ENCODE measurements around the gene CD44.

Gene CD44

DNA sequence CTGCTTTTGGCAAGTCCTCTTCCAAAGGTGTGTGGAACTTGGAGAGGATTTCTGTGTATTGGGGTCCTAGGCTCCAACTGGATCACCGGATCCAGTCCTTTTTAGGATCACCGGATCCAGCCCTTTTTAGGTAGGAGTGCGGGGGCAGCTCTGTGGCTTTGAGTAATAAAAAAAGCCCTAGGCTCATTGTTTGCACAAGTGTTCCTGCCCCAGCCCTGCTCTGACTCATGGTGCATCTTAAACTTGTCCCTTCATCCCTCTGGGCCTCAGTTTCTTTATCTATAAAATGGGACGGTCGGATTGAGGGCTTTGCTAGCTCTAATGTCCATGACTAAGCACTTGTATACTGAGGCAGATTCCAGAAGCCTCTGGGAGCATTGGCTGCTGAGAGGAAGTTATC lies 22.7 kb upstream of the CD44 start:
- H3K27ac ChIP-seq (ENCODE audit: low read depth, low read length): peak overlapping the region; percentile 80
- H3K36me3 ChIP-seq (ENCODE audit: control insufficient read depth, insufficient read depth, low read length): no peaks in the 10 kb centered on the region
- H3K4me1 ChIP-seq (ENCODE audit: control insufficient read depth, insufficient read depth, low read length): peaks cover 16% of the 10 kb centered on the region
- no peaks in the 10 kb centered on the region for H3K27me3 ChIP-seq (ENCODE audit: control insufficient read depth, insufficient read depth, low read length)
- no peak overlapping the region for H3K9ac ChIP-seq (ENCODE audit: low read length)
- H3K4me3 ChIP-seq (ENCODE audit: low read length): no peak overlapping the region

DNA sequence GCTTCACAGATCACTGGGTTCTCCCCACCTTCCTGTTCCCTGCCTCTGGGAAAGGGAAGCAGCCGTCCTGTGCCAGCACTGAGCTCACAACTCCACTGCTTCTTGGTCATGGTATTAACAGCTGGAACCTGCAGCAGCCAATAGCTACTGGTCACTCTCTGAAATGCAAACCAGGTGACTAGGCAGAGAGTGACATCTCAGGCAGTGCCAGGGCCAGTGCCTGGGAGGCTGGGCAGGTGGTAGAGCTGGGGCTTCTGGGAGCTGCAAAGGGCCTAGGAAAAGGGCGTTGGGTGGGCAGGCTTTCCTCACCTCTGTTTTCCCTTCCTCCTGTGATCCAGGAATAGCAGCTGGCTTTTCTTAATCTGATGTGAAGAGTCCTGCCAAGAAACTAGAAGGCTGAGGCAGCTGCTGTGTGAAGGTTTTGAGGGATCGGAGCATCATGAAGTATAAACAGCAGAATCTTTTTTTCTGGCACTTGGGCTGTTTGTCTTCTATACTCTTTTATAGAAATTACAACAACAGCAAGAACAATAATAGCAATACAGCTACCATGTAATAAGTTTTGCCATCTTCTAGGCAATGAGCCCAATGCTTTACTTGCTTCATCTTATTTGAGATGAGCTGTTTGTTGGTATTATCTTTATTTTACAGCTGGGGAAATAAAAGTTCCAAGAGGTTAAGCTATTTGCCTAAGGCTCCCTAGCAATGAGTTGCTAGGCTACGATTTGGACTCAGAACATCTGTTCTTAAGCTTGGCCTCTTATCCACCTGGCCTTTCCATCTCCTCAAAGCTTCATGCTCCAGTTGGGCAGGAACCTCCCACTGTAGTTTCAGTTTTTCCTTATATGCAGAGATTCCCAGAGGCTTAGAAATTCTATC lies 22.0 kb upstream of the CD44 start:
- Histone ChIP-seq H3K27ac (ENCODE audit: low read depth, low read length) (peak overlapping the region; percentile 80), H3K27me3 (ENCODE audit: control insufficient read depth, insufficient read depth, low read length) (no peaks in the 10 kb centered on the region), H3K4me3 (ENCODE audit: low read length) (no peak overlapping the region), H3K4me1 (ENCODE audit: control insufficient read depth, insufficient read depth, low read length) (peaks cover 16% of the 10 kb centered on the region), H3K9ac (ENCODE audit: low read length) (no peak overlapping the region), H3K36me3 (ENCODE audit: control insufficient read depth, insufficient read depth, low read length) (no peaks in the 10 kb centered on the region)

DNA sequence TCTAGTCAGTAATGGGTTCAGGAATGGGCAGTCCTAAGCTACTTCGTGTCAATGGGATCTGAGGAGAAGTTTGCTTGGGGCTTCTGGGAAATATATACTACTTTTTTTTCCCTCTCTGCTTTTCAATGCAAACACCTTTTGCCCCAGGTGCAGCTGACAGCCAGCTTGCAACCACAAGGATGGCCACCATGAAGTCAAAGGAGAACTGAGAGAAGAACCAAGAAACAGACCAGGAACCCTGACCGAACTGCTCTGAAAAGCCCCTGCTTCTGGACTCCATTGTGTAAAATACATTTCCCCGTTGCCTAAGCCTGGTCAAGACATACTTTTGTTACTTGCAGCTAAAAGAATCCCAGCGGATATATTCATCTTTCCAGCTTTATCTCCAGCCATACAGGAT lies 20.1 kb upstream of the CD44 start:
- Histone ChIP-seq H3K4me1 (ENCODE audit: control insufficient read depth, insufficient read depth, low read length) (peaks cover 16% of the 10 kb centered on the region), H3K36me3 (ENCODE audit: control insufficient read depth, insufficient read depth, low read length) (no peaks in the 10 kb centered on the region), H3K9ac (ENCODE audit: low read length) (no peak overlapping the region), H3K27me3 (ENCODE audit: control insufficient read depth, insufficient read depth, low read length) (no peaks in the 10 kb centered on the region), H3K4me3 (ENCODE audit: low read length) (no peak overlapping the region), H3K27ac (ENCODE audit: low read depth, low read length) (no peak overlapping the region)

DNA sequence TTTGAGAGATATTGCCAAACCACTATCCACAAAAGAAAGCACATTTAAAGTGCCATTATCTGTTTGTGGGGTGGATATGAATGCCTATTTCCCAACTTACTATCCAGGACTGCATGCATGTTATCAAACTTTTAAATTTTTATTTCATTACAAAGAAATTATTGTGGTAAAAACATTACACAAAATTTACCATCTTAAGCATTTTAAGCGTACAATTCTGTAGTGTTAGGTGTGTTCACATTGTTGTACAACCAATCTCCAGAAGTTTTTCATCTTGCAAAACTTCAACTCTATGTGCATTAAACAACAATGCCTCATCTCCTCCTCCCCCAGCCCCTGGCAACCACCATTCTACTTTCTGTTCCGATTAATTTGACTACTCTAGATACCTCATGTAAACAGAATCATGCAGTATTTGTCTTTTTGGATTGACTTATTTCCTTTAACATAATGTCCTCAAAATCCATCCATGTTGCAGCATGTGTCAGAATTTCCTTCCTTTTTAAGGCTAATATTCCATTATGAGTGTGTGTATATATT lies 17.6 kb upstream of the CD44 start:
- H3K27me3 ChIP-seq (ENCODE audit: control insufficient read depth, insufficient read depth, low read length): no peaks in the 10 kb centered on the region
- H3K9ac ChIP-seq (ENCODE audit: low read length): no peak overlapping the region
- no peak overlapping the region for H3K4me3 ChIP-seq (ENCODE audit: low read length)
- peaks cover 11% of the 10 kb centered on the region for H3K4me1 ChIP-seq (ENCODE audit: control insufficient read depth, insufficient read depth, low read length)
- H3K36me3 ChIP-seq (ENCODE audit: control insufficient read depth, insufficient read depth, low read length): no peaks in the 10 kb centered on the region
- no peak overlapping the region for H3K27ac ChIP-seq (ENCODE audit: low read depth, low read length)

DNA sequence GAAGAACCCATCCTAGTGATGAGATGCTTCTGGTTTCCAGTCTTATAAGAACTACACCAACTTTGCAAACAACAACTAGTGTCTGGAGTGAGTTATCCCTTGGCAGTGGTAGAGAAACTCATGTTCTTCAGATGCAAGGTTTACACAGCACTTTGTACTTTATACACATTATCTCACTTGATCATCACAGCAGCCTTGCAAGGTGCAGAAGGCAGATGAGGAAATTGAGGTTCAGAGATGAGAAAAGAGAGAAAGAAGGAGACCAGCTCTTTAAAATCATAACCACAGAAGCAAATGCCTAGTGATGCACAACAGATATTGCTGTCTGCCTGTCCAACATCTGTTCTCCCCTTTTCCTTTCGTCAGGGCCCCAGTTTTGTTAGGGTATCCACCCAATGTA lies 16.7 kb upstream of the CD44 start:
- H3K27me3 ChIP-seq (ENCODE audit: control insufficient read depth, insufficient read depth, low read length): no peaks in the 10 kb centered on the region
- no peak overlapping the region for H3K4me3 ChIP-seq (ENCODE audit: low read length)
- peaks cover 4% of the 10 kb centered on the region for H3K4me1 ChIP-seq (ENCODE audit: control insufficient read depth, insufficient read depth, low read length)
- H3K36me3 ChIP-seq (ENCODE audit: control insufficient read depth, insufficient read depth, low read length): no peaks in the 10 kb centered on the region
- H3K27ac ChIP-seq (ENCODE audit: low read depth, low read length): no peak overlapping the region
- H3K9ac ChIP-seq (ENCODE audit: low read length): no peak overlapping the region

DNA sequence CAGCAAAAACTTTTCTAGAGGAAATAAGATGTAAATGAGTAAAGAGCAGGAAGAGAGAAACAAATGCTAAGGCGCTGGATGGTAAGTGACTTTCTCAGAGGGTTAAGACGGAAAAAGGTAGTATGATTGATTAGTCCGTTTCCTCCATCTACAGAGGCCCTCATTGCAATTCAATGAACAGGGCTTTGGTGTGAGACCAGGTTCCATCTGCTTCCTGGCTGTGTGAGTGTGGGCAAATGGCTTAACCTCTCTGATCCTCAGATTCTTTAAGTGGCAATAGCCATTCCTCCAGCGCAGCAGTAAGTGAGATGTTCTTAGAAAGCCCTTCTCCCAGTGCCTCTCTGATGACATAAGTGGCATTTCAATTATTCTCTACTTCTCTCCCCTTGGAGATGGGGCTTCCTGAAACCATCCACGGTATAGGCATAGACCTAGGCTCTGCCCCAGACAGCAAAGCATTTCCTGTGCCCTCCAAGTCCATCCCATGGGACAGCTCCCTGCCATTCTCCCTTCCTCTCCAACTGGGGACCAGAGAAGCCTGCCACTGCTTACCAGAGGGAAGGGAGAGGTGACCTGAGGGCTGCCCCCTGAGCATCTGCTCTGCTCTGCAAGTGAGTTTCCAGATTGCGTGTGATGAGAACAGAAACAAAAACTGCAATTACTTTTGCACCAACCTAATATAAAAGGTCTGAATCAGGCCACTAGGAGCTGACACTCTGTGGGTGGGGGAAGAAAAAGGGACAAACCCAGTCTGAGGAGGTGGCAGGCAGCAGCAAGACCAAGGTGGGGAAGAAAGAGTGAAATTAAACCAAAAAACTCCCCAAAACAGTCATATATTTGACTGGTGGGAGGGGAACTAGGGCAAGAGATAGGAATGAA lies 12.7 kb upstream of the CD44 start:
- Histone ChIP-seq H3K4me1 (ENCODE audit: control insufficient read depth, insufficient read depth, low read length) (no peaks in the 10 kb centered on the region), H3K27ac (ENCODE audit: low read depth, low read length) (no peak overlapping the region), H3K36me3 (ENCODE audit: control insufficient read depth, insufficient read depth, low read length) (no peaks in the 10 kb centered on the region), H3K9ac (ENCODE audit: low read length) (no peak overlapping the region), H3K4me3 (ENCODE audit: low read length) (no peak overlapping the region), H3K27me3 (ENCODE audit: control insufficient read depth, insufficient read depth, low read length) (no peaks in the 10 kb centered on the region)

DNA sequence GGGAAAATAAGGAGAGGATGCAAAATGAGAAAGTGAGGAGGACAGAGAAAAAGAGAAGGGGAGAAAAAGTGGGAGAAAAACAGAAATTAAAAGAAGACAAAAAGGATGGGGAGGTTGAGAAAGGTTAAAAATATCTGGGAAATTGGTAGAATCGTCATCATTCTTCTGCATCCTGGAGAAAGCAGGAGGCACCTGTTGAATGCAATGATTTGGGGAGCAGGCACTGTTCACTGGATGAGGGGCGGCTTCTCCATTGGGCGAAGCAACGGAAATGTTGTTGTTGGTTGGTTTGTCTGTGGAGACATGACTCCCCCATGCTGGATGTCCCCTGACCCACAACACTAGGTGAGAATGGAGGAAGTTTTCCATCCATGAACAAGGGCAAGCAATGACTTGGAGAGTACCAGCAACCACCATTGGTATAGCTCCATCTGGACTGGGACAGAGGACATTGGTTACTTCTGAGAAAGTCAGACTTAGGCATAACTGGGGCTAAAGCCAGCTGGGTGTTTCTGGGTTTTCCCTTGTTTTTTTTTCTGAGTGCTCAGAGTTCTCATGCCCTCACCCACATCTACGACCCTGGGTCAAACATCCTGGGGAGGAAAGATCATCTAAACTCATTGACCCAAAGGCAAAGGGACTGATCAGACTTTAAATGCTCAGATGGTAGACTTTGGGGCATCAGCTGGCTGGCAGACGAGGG lies 11.9 kb upstream of the CD44 start:
- Histone ChIP-seq H3K36me3 (ENCODE audit: control insufficient read depth, insufficient read depth, low read length) (no peaks in the 10 kb centered on the region), H3K27ac (ENCODE audit: low read depth, low read length) (no peak overlapping the region), H3K4me3 (ENCODE audit: low read length) (no peak overlapping the region), H3K9ac (ENCODE audit: low read length) (no peak overlapping the region), H3K4me1 (ENCODE audit: control insufficient read depth, insufficient read depth, low read length) (no peaks in the 10 kb centered on the region), H3K27me3 (ENCODE audit: control insufficient read depth, insufficient read depth, low read length) (no peaks in the 10 kb centered on the region)

DNA sequence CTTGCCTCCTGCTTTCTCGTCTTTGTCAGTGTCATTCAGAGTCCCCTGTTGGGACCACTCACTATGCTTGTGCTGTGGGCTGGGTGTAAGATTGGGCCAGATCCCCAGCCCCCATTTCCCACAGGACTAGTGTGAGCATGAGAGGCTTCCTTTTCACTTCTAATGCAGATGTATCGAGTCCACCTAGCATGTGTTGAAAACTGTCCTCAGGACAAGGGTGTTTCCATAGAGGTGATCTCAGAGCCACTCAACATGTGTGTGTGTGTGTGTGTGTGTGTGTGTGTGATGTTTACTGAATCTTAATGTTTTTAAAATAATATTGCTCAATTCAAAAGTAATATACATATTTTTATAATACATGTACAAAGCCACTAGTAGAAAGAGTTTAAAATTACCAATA lies 11.4 kb upstream of the CD44 start:
- Histone ChIP-seq H3K27me3 (ENCODE audit: control insufficient read depth, insufficient read depth, low read length) (no peaks in the 10 kb centered on the region), H3K4me3 (ENCODE audit: low read length) (no peak overlapping the region), H3K27ac (ENCODE audit: low read depth, low read length) (no peak overlapping the region), H3K36me3 (ENCODE audit: control insufficient read depth, insufficient read depth, low read length) (no peaks in the 10 kb centered on the region), H3K9ac (ENCODE audit: low read length) (no peak overlapping the region), H3K4me1 (ENCODE audit: control insufficient read depth, insufficient read depth, low read length) (no peaks in the 10 kb centered on the region)

DNA sequence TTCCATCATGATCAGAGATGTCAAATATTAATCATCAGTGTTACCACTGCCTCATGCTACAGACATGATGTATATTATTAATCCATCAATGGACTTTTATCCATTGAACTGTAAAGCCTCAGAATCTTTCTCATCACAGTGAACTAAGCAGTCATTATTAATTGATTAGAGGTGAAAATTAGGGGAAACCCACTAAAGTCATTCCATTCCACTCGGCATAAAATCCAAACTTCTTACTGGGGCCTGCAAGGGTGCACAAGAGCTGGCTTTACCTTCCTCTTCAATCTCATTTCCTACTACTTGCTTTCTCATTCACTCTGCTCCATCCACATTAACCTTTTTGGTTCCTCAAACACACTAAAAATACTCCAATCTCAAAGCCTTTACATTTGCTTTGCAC lies 7.9 kb upstream of the CD44 start:
- H3K4me3 ChIP-seq (ENCODE audit: low read length): no peak overlapping the region
- no peaks in the 10 kb centered on the region for H3K27me3 ChIP-seq (ENCODE audit: control insufficient read depth, insufficient read depth, low read length)
- no peak overlapping the region for H3K9ac ChIP-seq (ENCODE audit: low read length)
- no peak overlapping the region for H3K27ac ChIP-seq (ENCODE audit: low read depth, low read length)
- no peaks in the 10 kb centered on the region for H3K36me3 ChIP-seq (ENCODE audit: control insufficient read depth, insufficient read depth, low read length)
- no peaks in the 10 kb centered on the region for H3K4me1 ChIP-seq (ENCODE audit: control insufficient read depth, insufficient read depth, low read length)

DNA sequence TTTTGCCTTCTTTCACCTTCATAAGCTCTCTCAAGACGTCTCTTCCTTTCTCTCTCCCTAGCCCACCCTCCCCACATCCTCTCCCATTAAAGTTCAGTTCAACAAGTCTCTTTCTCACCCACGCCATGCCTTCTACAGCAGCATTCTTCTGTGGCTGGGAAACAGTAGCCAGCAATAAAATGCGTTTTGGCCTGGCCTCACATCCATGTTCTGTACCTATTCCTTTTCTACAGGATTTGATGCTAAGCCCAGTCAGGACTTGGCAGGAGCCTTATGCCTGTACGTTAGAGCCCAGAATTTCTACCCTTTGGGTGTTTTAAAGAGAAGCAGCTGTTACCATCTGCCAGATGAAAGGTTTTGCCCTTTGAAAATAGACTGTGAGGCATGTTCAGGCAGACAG lies 7.1 kb upstream of the CD44 start:
- no peak overlapping the region for H3K9ac ChIP-seq (ENCODE audit: low read length)
- H3K4me1 ChIP-seq (ENCODE audit: control insufficient read depth, insufficient read depth, low read length): no peaks in the 10 kb centered on the region
- H3K27ac ChIP-seq (ENCODE audit: low read depth, low read length): no peak overlapping the region

DNA sequence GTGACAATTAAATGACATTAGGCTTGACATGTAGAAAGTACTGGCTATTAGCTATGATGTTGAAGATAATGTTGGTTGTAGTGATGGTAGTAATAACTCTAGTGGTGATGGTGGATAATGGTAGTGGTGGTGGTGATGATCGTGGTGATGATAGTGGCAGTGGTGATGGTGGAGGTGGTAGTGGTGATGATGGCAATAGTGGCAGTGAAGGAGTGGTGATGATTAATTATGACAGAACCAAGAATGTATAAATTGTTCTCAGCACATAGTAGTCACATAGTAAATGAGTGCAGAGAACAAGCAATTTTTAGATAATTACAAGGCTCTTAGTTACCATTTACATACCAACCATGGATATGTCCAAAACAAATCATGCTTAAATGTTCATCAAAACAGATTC lies 5.3 kb upstream of the CD44 start:
- H3K4me1 ChIP-seq (ENCODE audit: control insufficient read depth, insufficient read depth, low read length): peaks cover 4% of the 10 kb centered on the region
- H3K9ac ChIP-seq (ENCODE audit: low read length): no peak overlapping the region
- no peaks in the 10 kb centered on the region for H3K27me3 ChIP-seq (ENCODE audit: control insufficient read depth, insufficient read depth, low read length)
- H3K36me3 ChIP-seq (ENCODE audit: control insufficient read depth, insufficient read depth, low read length): no peaks in the 10 kb centered on the region
- no peak overlapping the region for H3K4me3 ChIP-seq (ENCODE audit: low read length)
- no peak overlapping the region for H3K27ac ChIP-seq (ENCODE audit: low read depth, low read length)

More for the DNA sequence above, 7.1 kb upstream of the CD44 start:
- no peaks in the 10 kb centered on the region for H3K36me3 ChIP-seq (ENCODE audit: control insufficient read depth, insufficient read depth, low read length)
- H3K27me3 ChIP-seq (ENCODE audit: control insufficient read depth, insufficient read depth, low read length): no peaks in the 10 kb centered on the region
- no peak overlapping the region for H3K4me3 ChIP-seq (ENCODE audit: low read length)
